Colonic mucosa (tissue), 4 donors: ENCODE data around the gene DUSP10. TPM values are rescaled to one million over a fixed set of nuclear protein-coding genes. Genes with fewer than 3 reads are reported as not detected.

Experiments
- DNase-seq: peaks from one replicate; pipeline ENCODE4 v3.0.0-alpha.2; 2020
- H3K27ac ChIP-seq: fragments of 200-600 bp; one replicate; pipeline ENCODE4 v1.8.0; 2021
- H3K27me3 ChIP-seq: fragments of 200-600 bp; one replicate; pipeline ENCODE4 v1.8.0; 2021
- H3K36me3 ChIP-seq: fragments of 200-600 bp; one replicate; pipeline ENCODE4 v1.8.0; 2021
- H3K4me1 ChIP-seq: fragments of 200-600 bp; one replicate; pipeline ENCODE4 v1.8.0; 2021; ENCODE audit warnings: mild to moderate bottlenecking
- H3K4me3 ChIP-seq: fragments of 200-600 bp; one replicate; pipeline ENCODE4 v1.8.0; 2021
- H3K9ac ChIP-seq, 2 donors: one replicate each; pipeline ENCODE4 v1.7.0; 2013; ENCODE audit warnings: control low read depth in 2 of 2, low read depth in 2 of 2, low read length in 2 of 2
- H3K9me3 ChIP-seq: fragments of 200-600 bp; one replicate; pipeline ENCODE4 v1.8.0; 2021
- CTCF ChIP-seq: fragments of 200-600 bp; IDR thresholded peaks from one replicate; pipeline ENCODE4 v1.8.0; 2022; ENCODE audit warnings: antibody characterized with exemption, mild to moderate bottlenecking
- intact Hi-C: fragments of 100-400 bp; cut with DNase I; formaldehyde crosslinking; loops from one replicate; pipeline ENCODE4 v1.14.1; 2022
- total RNA-seq, 2 donors: library from RNA; stranded (reverse); fragmentation: NEBNext Ultra II Directional in 1 of 2; extraction: Animal tissue kit (Norgen Biotek cat#: 25700) in 1 of 2; gene quantifications; one replicate each; pipeline ENCODE4 v1.2.1, GENCODE V29; 2021
- donor health status: healthy.
- donor health status: DM: no; HTN: no; CAD: no.
- donor health status: DM: no; HTN: no; CAD: no.

DUSP10 gene
- total RNA-seq, 2 donors from 2014 or later: 2.8 to 8.1 TPM

GRCh38 chr1:221708987-221709386 is 32.9 kb downstream of the DUSP10 start:
- H3K4me3 ChIP-seq: no peak overlapping the region
- H3K36me3 ChIP-seq: no peaks in the 10 kb centered on the region
- no peak overlapping the region for H3K27ac ChIP-seq
- no peaks in the 10 kb centered on the region for H3K27me3 ChIP-seq
- H3K9ac ChIP-seq: no peak overlapping the region
- H3K4me1 ChIP-seq: peaks cover 6% of the 10 kb centered on the region
- TF ChIP-seq CTCF: no peak
- no peak for DNase-seq
- H3K9me3 ChIP-seq: no peaks in the 10 kb centered on the region
- intact Hi-C loops: no loop called here

- no peak overlapping the region for H3K9ac ChIP-seq
- TF ChIP-seq CTCF: no peak
- DNase-seq: no peak
- no peaks in the 10 kb centered on the region for H3K36me3 ChIP-seq
- no peaks in the 10 kb centered on the region for H3K9me3 ChIP-seq
- intact Hi-C loops: no loop called here
- peak overlapping the region; percentile 35 for H3K27ac ChIP-seq
- H3K27me3 ChIP-seq: no peaks in the 10 kb centered on the region
- peaks cover 6% of the 10 kb centered on the region for H3K4me1 ChIP-seq
- H3K4me3 ChIP-seq: no peak overlapping the region
Observed at GRCh38 chr1:221708076-221708571, 33.8 kb downstream of the DUSP10 start.

- TF ChIP-seq CTCF: no peak
- Histone ChIP-seq H3K9me3 (no peaks in the 10 kb centered on the region), H3K36me3 (no peaks in the 10 kb centered on the region), H3K9ac (no peak overlapping the region), H3K4me3 (no peak overlapping the region), H3K27ac (peak overlapping the region; percentile 35), H3K27me3 (no peaks in the 10 kb centered on the region), H3K4me1 (peaks cover 6% of the 10 kb centered on the region)
- DNase-seq: no peak
- intact Hi-C loops: no loop called here
Observed at GRCh38 chr1:221706876-221707582, 34.9 kb downstream of the DUSP10 start.

GRCh38 chr1:221706191-221706590 is 35.7 kb downstream of the DUSP10 start:
- H3K9ac ChIP-seq: no peak overlapping the region
- peaks cover 6% of the 10 kb centered on the region for H3K4me1 ChIP-seq
- TF ChIP-seq CTCF: no peak
- no peaks in the 10 kb centered on the region for H3K36me3 ChIP-seq
- no peak for DNase-seq
- H3K27ac ChIP-seq: no peak overlapping the region
- intact Hi-C loops: no loop called here
- H3K4me3 ChIP-seq: no peak overlapping the region
- no peaks in the 10 kb centered on the region for H3K9me3 ChIP-seq
- H3K27me3 ChIP-seq: no peaks in the 10 kb centered on the region

- Histone ChIP-seq H3K27me3 (no peaks in the 10 kb centered on the region), H3K9me3 (no peaks in the 10 kb centered on the region), H3K4me1 (no peaks in the 10 kb centered on the region), H3K4me3 (no peak overlapping the region), H3K36me3 (no peaks in the 10 kb centered on the region), H3K27ac (no peak overlapping the region), H3K9ac (no peak overlapping the region)
- no peak for TF ChIP-seq CTCF
- intact Hi-C loops: no loop called here
- DNase-seq: no peak
Observed at GRCh38 chr1:221704306-221704705, 37.6 kb downstream of the DUSP10 start.
